Measurements from ENCODE around the gene REPS2. TPM values are rescaled to one million over a fixed set of nuclear protein-coding genes. Genes with fewer than 3 reads are reported as not detected.

Gene REPS2
- total and polyA plus RNA-seq, 3 experiments from 2014 or later: 0.02 to 0.49 (median 0.11) TPM

DNA sequence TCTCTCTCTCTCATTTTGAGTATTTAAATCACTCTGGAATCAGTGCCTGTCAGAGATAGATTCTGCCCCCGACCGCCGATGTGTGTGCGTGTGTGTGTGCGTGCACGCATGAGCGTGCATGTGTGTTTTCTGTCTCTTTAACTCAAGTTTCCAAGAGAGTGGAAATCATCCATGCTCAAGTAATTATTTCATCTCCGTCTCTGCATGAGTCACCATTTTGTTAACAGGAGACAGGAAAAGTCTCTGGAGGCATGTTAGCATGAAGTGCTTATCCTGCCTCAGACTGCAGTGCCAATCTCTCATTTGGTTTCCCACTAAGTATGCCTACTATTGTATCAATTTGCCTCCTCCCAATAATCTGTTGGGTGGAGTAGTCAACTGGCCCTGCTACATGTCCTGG is 245.6 kb downstream of the REPS2 start:
- POLR2A ChIA-PET: no interaction called here
- Histone ChIP-seq H3K9me3 (ENCODE audit: low read length) (no peaks in the 10 kb centered on the region), H3K36me3 (ENCODE audit: insufficient read depth, low read length) (no peaks in the 10 kb centered on the region), H3K27me3 (ENCODE audit: insufficient read depth, low read length, poor library complexity, severe bottlenecking) (no peaks in the 10 kb centered on the region), H3K27ac (ENCODE audit: low read depth, low read length) (no peak overlapping the region), H3K4me1 (ENCODE audit: insufficient read depth, low read length) (no peaks in the 10 kb centered on the region), H3K4me3 (ENCODE audit: low read length) (no peak overlapping the region)
- Mint-ChIP-seq H3K27me3 (peaks cover 0 to 8% of the 10 kb centered on the region in 2 donors), H3K4me3 (no peak overlapping the region), H3K27ac (no peak overlapping the region), H3K4me1 (no peaks in the 10 kb centered on the region), H3K36me3 (no peaks in the 10 kb centered on the region), H3K9me3 (peaks cover 0 to 3% (median 0%) of the 10 kb centered on the region in 5 donors)
- DNase-seq: no peak
- CTCF ChIA-PET: no interaction called here

Other genes with a start within 250 kb of the REPS2 start
- 1 to 10 TPM; 5.2 to 5.7 TPM for gene CTPS2, start 234.0 kb upstream of the REPS2 start, total RNA-seq
- gene CTPS2, start 234.0 kb upstream of the REPS2 start, polyA plus RNA-seq: 3.1 TPM
- 10 to 100 TPM; 18.9 to 22.6 TPM for gene SYAP1, start 227.0 kb upstream of the REPS2 start, total RNA-seq
- gene SYAP1, start 227.0 kb upstream of the REPS2 start, polyA plus RNA-seq: 22.6 TPM
- gene TXLNG, start 160.2 kb upstream of the REPS2 start, total RNA-seq: 10 to 100 TPM; 22.4 to 23.3 TPM
- gene TXLNG, start 160.2 kb upstream of the REPS2 start, polyA plus RNA-seq: 18.3 TPM
- 100 to 1,000 TPM; 156 to 163 TPM for gene RBBP7, start 76.3 kb upstream of the REPS2 start, total RNA-seq
- gene RBBP7, start 76.3 kb upstream of the REPS2 start, polyA plus RNA-seq: 155 TPM

Measured in CD8-positive, alpha-beta memory T cell (primary cell).